ENCODE results near the gene ZNF205. TPM values are rescaled to one million over a fixed set of nuclear protein-coding genes. Genes with fewer than 3 reads are reported as not detected.

The ZNF205 gene
- total and polyA plus RNA-seq, 2 of the 4 experiments (the other 2 are of a cell fraction) = 8.2 to 12.7 TPM

DNA sequence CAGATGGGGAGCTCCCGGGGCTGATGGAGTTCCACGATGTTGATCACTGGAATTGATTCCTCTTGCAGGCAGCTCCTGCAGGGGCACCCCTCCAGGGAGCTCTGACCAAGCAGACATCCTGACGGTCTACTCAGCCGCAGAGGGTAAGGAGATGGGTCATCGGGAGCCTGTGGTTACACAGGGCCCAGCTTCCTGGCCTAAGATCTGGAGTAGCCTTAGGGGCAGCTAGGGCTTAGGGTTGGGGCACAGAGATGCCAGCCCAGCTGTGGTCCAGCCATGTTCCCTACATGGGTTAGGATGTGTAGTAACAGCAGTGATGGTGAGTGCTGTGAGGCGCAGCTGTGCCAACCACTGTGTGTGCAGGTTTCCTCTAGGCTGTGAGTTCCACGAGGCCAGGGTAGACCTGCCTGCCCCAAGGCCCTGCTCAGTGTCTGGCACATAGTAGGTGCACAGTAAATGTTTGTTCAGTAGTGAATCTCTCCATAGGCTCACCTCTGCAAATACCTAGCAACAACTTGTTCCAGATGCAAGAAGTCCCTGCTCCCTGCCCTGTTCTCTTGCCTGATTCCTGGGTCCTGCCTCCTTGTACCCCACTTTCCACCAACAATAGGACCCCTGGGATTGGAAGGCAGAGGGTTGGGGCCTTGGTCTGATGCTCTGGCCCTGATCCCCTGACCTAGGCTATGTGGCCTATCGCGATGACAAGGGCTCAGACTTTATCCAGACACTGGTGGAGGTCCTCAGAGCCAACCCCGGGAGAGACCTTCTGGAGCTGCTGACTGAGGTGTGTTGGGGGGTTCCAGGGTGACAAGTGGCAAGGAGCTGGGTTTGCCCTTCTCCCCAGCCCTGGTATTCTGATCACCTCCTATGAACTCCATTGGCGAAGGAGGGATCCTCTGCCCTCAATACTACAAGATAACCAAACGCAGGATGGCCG, 36.1 kb downstream of the ZNF205 start:
- in situ Hi-C loops (cut with MboI; ENCODE audit: low sequenced_read_pairs) (no loop called here), dilution Hi-C loops (cut with HindIII; ENCODE audit: low sequenced_read_pairs, unreplicated experiment) (no loop called here), intact Hi-C loops (cut with micrococcal nuclease) (no loop called here)
- H2BK20ac ChIP-seq (ENCODE audit: low read depth, low read length) = no peak overlapping the region
- POLR2A ChIA-PET (ENCODE audit: unreplicated experiment) = interaction anchor here (0.6 to 1.0 kb wide), 2 partner anchors 14 to 23 kb away, joined by 3 read pairs; partner anchors contain the start of gene ZNF213
- no peak overlapping the region for H3K23ac ChIP-seq (ENCODE audit: low read depth, low read length)
- DNase-seq (no peak), ATAC-seq (ENCODE audit: low read depth) (no peak)
- no peak overlapping the region for H3K14ac ChIP-seq (replicated peaks; ENCODE audit: low read depth, low read length)
- H2AFZ ChIP-seq (replicated peaks; ENCODE audit: low read length, poor library complexity) = no peak overlapping the region
- TF ChIP-seq, protein P1, sequence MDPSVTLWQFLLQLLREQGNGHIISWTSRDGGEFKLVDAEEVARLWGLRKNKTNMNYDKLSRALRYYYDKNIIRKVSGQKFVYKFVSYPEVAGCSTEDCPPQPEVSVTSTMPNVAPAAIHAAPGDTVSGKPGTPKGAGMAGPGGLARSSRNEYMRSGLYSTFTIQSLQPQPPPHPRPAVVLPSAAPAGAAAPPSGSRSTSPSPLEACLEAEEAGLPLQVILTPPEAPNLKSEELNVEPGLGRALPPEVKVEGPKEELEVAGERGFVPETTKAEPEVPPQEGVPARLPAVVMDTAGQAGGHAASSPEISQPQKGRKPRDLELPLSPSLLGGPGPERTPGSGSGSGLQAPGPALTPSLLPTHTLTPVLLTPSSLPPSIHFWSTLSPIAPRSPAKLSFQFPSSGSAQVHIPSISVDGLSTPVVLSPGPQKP (IDR thresholded peaks at IDR 0.05; ENCODE audit: borderline replicate concordance, low read depth, low read length) = no peak
- TF ChIP-seq RCOR1 (IDR thresholded peaks at IDR 0.05; ENCODE audit: insufficient replicate concordance, low read length) = no peak
- no peak for TF ChIP-seq CHD1 (IDR thresholded peaks at IDR 0.05; ENCODE audit: low read depth, low read length)
- no peak for TF ChIP-seq BHLHE40 (IDR thresholded peaks at IDR 0.05; ENCODE audit: low read depth, low read length)
- no peak for TF ChIP-seq FOS (IDR thresholded peaks at IDR 0.05; ENCODE audit: low read depth, low read length)
- TF ChIP-seq, protein P2, sequence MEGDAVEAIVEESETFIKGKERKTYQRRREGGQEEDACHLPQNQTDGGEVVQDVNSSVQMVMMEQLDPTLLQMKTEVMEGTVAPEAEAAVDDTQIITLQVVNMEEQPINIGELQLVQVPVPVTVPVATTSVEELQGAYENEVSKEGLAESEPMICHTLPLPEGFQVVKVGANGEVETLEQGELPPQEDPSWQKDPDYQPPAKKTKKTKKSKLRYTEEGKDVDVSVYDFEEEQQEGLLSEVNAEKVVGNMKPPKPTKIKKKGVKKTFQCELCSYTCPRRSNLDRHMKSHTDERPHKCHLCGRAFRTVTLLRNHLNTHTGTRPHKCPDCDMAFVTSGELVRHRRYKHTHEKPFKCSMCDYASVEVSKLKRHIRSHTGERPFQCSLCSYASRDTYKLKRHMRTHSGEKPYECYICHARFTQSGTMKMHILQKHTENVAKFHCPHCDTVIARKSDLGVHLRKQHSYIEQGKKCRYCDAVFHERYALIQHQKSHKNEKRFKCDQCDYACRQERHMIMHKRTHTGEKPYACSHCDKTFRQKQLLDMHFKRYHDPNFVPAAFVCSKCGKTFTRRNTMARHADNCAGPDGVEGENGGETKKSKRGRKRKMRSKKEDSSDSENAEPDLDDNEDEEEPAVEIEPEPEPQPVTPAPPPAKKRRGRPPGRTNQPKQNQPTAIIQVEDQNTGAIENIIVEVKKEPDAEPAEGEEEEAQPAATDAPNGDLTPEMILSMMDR (conservative IDR thresholded peaks at IDR 0.05; ENCODE audit: low read depth, low read length) = no peak
- no peak for TF ChIP-seq CEBPB (IDR thresholded peaks at IDR 0.05; ENCODE audit: low read depth, low read length)
- TF ChIP-seq NFE2L2 (IDR thresholded peaks at IDR 0.05; ENCODE audit: low read depth, low read length) = no peak
- no peak for TF ChIP-seq RFX5 (IDR thresholded peaks at IDR 0.05; ENCODE audit: low read depth, low read length)
- no peak for TF ChIP-seq POLR2A (IDR thresholded peaks at IDR 0.05; ENCODE audit: low read depth, low read length)
- TF ChIP-seq, protein P3, sequence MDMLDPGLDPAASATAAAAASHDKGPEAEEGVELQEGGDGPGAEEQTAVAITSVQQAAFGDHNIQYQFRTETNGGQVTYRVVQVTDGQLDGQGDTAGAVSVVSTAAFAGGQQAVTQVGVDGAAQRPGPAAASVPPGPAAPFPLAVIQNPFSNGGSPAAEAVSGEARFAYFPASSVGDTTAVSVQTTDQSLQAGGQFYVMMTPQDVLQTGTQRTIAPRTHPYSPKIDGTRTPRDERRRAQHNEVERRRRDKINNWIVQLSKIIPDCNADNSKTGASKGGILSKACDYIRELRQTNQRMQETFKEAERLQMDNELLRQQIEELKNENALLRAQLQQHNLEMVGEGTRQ (IDR thresholded peaks at IDR 0.05; ENCODE audit: low read depth, low read length) = no peak
- TF ChIP-seq SMC3 (IDR thresholded peaks at IDR 0.05; ENCODE audit: low read depth, low read length) = no peak
- TF ChIP-seq MXI1 (IDR thresholded peaks at IDR 0.05; ENCODE audit: borderline replicate concordance, low read depth, low read length) = no peak
- no peaks in the 10 kb centered on the region for H3K9me3 ChIP-seq (ENCODE audit: control insufficient read depth, insufficient read depth, low read length)
- no peak overlapping the region for H4K91ac ChIP-seq (ENCODE audit: insufficient read depth, low read depth, low read length)
- no peak overlapping the region for H2BK120ac ChIP-seq (ENCODE audit: low read depth, low read length)
- no peak overlapping the region for H3K27ac ChIP-seq (ENCODE audit: insufficient read depth, low read length)
- no peak overlapping the region for H2BK5ac ChIP-seq (ENCODE audit: low read depth, low read length, poor library complexity, severe bottlenecking)
- H3K4me3 ChIP-seq (ENCODE audit: insufficient read depth, low read depth, low read length) = no peak overlapping the region
- H4K20me1 ChIP-seq (ENCODE audit: insufficient read depth, low read length) = peaks cover 11% of the 10 kb centered on the region
- H3K4ac ChIP-seq (ENCODE audit: low read depth, low read length) = peak overlapping the region; percentile 95
- H3K36me3 ChIP-seq (ENCODE audit: control insufficient read depth, insufficient read depth, low read length) = no peaks in the 10 kb centered on the region
- H4K5ac ChIP-seq (ENCODE audit: low read depth, low read length) = no peak overlapping the region
- 100% methylated on average over 1 of the region's 13 CpGs; no CpG with 5 or more reads in 1 of the 2 experiments for WGBS, 2 experiments (ENCODE audit: extremely low coverage in 2 of 2, insufficient read length in 1 of 2)
- BruUV-seq (replicated peaks) = no TSS peak
- 0 out of 2 replicates have a peak, but pooled peaks cover 7% of the 10 kb centered on the region for H3K9me1 ChIP-seq (ENCODE audit: insufficient read depth, low read length)
- no peak overlapping the region for H3K56ac ChIP-seq (ENCODE audit: extremely low read depth, insufficient read depth, low read length)
- no peak overlapping the region for H3K18ac ChIP-seq (ENCODE audit: low read depth, low read length)
- peaks cover 3% of the 10 kb centered on the region; the same call in 1 of the 2 replicates for H3K4me1 ChIP-seq (ENCODE audit: control insufficient read depth, insufficient read depth, low read length)
- H3K4me2 ChIP-seq (ENCODE audit: low read depth, low read length) = no peak overlapping the region
- H2AK5ac ChIP-seq (ENCODE audit: low read depth, low read length) = no peak overlapping the region; the same call in 1 of the 2 replicates
- no peak overlapping the region for H2BK15ac ChIP-seq (ENCODE audit: low read depth, low read length)
- CTCF ChIA-PET = interaction anchor here (1.6 kb wide), 1 partner anchor 19 kb away, joined by 6 read pairs; no protein-coding TSS in a partner anchor
- peaks cover 0 to 13% of the 10 kb centered on the region in 2 experiments; a peak in 2 of 4 replicates for H3K79me1 ChIP-seq (ENCODE audit: low read depth in 1 of 2, low read length in 2 of 2)
- no peak overlapping the region for H3K9ac ChIP-seq (ENCODE audit: low read depth, low read length)
- H4K8ac ChIP-seq (ENCODE audit: low read depth in 2 of 2, low read length in 2 of 2) = no peak overlapping the region
- peak overlapping the region; percentile 98 for H2AK9ac ChIP-seq (replicated peaks; ENCODE audit: low read depth, low read length, poor library complexity)
- no peaks in the 10 kb centered on the region for H3K27me3 ChIP-seq (ENCODE audit: control insufficient read depth, insufficient read depth, low read length)
